ENCODE results near the gene ZNF600. TPM values are rescaled to one million over a fixed set of nuclear protein-coding genes. Genes with fewer than 3 reads are reported as not detected.

ZNF600 gene
- total and polyA plus RNA-seq, 2 of the 13 experiments (the other 11 are each of a cell fraction or from before 2014, with no cell fraction given): 15.0 to 16.4 TPM

DNA sequence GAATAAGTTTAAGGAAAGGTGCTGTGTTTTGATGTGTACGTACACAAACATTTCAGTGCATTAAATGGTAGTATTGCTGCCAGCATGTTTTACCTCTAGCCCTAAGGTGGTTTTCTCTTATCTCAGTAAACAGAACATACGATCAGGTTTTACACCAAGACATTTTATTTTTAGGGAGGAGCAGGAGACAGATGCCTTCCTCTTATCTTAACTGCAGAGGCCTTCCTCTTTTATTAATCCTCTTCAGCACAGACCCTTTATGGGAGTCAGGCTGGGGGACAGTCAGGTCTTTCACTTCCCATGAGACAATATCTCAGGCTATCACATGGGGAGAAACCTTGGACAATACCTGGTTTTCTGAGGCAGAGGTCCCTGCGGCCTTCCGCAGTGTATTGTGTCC lies 36.8 kb downstream of the ZNF600 start:
- Histone ChIP-seq H3K4me1 (ENCODE audit: insufficient read depth, low read length) (0 out of 2 replicates have a peak, but pooled peaks cover 9% of the 10 kb centered on the region), H3K9me3 (ENCODE audit: low read length) (peaks cover 11% of the 10 kb centered on the region), H4K20me1 (ENCODE audit: insufficient read depth, low read length) (no peaks in the 10 kb centered on the region), H3K27ac (ENCODE audit: extremely low read length, insufficient read depth, low read length) (no peak overlapping the region), H3K4me3 (replicated peaks in 1 of 3; ENCODE audit: insufficient read depth in 1 of 3, low read depth in 2 of 3, low read length in 3 of 3) (no peak overlapping the region), H3K36me3 (replicated peaks in 1 of 2; ENCODE audit: control insufficient read depth in 1 of 2, insufficient read depth in 2 of 2, low read length in 2 of 2) (no peaks in the 10 kb centered on the region), H3K9ac (ENCODE audit: insufficient read depth, low read depth, low read length) (no peak overlapping the region), H2AFZ (ENCODE audit: low read length) (no peak overlapping the region), H3K79me2 (ENCODE audit: insufficient read depth, low read length) (no peaks in the 10 kb centered on the region), H3K4me2 (ENCODE audit: low read depth, low read length) (no peak overlapping the region), H3K27me3 (ENCODE audit: control insufficient read depth in 1 of 2, insufficient read depth in 2 of 2, low read length in 2 of 2) (no peaks in the 10 kb centered on the region)
- ChIA-PET POLR2A (no interaction called here), CTCF (ENCODE audit: low intra/inter-chr PET ratio, low total read pairs) (no interaction called here)
- no peak for ATAC-seq
- in situ Hi-C loops (cut with HindIII; ENCODE audit: extremely low pct_ligation_motif_present, low pct_unique_long_range_greater_than_20kb): no loop called here
- FAIRE-seq: no peak
- WGBS (ENCODE audit: low lambda C conversion rate): 45% methylated on average over 4 of the region's 4 CpGs
- no peak for TF ChIP-seq KDM5A (IDR thresholded peaks at IDR 0.05; ENCODE audit: borderline replicate concordance, low read length)
- BruUV-seq (replicated peaks): no TSS peak
- DNase-seq (ENCODE audit: low spot score): no peak
- intact Hi-C loops (cut with micrococcal nuclease; ENCODE audit: unreplicated experiment): loop anchor here (10.0 kb wide), 1 partner anchor 425 kb away; no protein-coding TSS in a partner anchor

DNA sequence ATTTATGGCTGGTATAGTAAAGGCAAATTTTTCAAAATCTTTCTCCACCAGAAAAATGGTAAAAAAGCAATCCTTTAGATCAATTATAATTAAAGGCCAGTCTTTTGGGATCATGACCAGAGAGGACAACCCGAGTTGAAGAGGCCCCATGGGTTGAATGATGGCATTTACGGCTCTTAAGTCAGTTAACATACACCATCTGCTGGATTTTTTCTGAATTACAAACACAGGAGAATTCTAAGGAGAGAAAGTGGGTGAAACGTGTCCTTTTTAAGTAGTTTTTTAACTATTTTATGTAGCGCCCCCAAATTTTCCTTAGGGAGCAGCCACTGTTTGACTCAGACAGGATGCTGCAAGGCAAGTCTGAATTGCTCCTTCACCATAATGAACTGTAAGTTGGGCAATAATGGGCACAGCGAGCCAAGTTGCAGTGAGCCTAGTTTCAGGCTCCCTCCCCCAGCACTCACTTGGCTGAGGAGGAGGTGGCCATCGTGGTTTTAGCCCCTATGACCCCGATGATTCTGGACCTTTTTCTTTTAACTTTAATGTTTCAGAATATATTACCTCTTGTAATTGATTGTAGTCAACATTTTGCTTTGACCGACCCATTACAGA lies 38.1 kb downstream of the ZNF600 start:
- H3K4me2 ChIP-seq (ENCODE audit: low read depth, low read length): peak overlapping the region; percentile 65
- intact Hi-C loops (cut with micrococcal nuclease; ENCODE audit: unreplicated experiment) (loop anchor here (10.0 kb wide), 1 partner anchor 424 kb away; no protein-coding TSS in a partner anchor), in situ Hi-C loops (cut with HindIII; ENCODE audit: extremely low pct_ligation_motif_present, low pct_unique_long_range_greater_than_20kb) (no loop called here)
- TF ChIP-seq, protein P1, sequence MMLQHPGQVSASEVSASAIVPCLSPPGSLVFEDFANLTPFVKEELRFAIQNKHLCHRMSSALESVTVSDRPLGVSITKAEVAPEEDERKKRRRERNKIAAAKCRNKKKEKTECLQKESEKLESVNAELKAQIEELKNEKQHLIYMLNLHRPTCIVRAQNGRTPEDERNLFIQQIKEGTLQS (CRISPR knock-in tag; IDR thresholded peaks at IDR 0.05): no peak
- TF ChIP-seq U2AF1 (optimal IDR thresholded peaks at IDR 0.05; ENCODE audit: low read depth, low read length) (no peak), KLF12 (CRISPR knock-in tag; IDR thresholded peaks at IDR 0.05; ENCODE audit: borderline replicate concordance) (no peak), STAG1 (CRISPR knock-in tag; IDR thresholded peaks at IDR 0.05) (peak; percentile 55)
- TF ChIP-seq, protein P2, sequence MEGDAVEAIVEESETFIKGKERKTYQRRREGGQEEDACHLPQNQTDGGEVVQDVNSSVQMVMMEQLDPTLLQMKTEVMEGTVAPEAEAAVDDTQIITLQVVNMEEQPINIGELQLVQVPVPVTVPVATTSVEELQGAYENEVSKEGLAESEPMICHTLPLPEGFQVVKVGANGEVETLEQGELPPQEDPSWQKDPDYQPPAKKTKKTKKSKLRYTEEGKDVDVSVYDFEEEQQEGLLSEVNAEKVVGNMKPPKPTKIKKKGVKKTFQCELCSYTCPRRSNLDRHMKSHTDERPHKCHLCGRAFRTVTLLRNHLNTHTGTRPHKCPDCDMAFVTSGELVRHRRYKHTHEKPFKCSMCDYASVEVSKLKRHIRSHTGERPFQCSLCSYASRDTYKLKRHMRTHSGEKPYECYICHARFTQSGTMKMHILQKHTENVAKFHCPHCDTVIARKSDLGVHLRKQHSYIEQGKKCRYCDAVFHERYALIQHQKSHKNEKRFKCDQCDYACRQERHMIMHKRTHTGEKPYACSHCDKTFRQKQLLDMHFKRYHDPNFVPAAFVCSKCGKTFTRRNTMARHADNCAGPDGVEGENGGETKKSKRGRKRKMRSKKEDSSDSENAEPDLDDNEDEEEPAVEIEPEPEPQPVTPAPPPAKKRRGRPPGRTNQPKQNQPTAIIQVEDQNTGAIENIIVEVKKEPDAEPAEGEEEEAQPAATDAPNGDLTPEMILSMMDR (CRISPR knock-in tag; IDR thresholded peaks at IDR 0.05): peak; percentile 33
- no peaks in the 10 kb centered on the region for H4K20me1 ChIP-seq (ENCODE audit: insufficient read depth, low read length)
- no peaks in the 10 kb centered on the region for H3K36me3 ChIP-seq (replicated peaks in 1 of 2; ENCODE audit: control insufficient read depth in 1 of 2, insufficient read depth in 2 of 2, low read length in 2 of 2)
- peak overlapping the region in 2 of 3 experiments; percentile 21 to 40; a peak in 3 of 6 replicates for H3K4me3 ChIP-seq (replicated peaks in 1 of 3; ENCODE audit: insufficient read depth in 1 of 3, low read depth in 2 of 3, low read length in 3 of 3)
- ATAC-seq: no peak
- CTCF ChIA-PET (ENCODE audit: low intra/inter-chr PET ratio, low total read pairs): interaction anchor here (0.6 to 1.6 kb wide), 2 partner anchors 14 to 500 kb away, joined by 3 to 4 read pairs; partner anchors contain the start of gene ZNF611
- 12% methylated on average over 8 of the region's 8 CpGs for WGBS (ENCODE audit: low lambda C conversion rate)
- DNase-seq (ENCODE audit: low spot score): peak; percentile 35
- POLR2A ChIA-PET: no interaction called here
- no peak for FAIRE-seq
- H3K9me3 ChIP-seq (ENCODE audit: low read length): peaks cover 16% of the 10 kb centered on the region; the same call in 1 of the 2 replicates
- H3K27ac ChIP-seq (ENCODE audit: extremely low read length, insufficient read depth, low read length): no peak overlapping the region
- BruUV-seq (replicated peaks): no TSS peak
- H2AFZ ChIP-seq (ENCODE audit: low read length): no peak overlapping the region
- peaks cover 21% of the 10 kb centered on the region; the same call in 1 of the 2 replicates for H3K4me1 ChIP-seq (ENCODE audit: insufficient read depth, low read length)
- H3K79me2 ChIP-seq (ENCODE audit: insufficient read depth, low read length): no peaks in the 10 kb centered on the region
- no peaks in the 10 kb centered on the region for H3K27me3 ChIP-seq (ENCODE audit: control insufficient read depth in 1 of 2, insufficient read depth in 2 of 2, low read length in 2 of 2)
- H3K9ac ChIP-seq (ENCODE audit: insufficient read depth, low read depth, low read length): no peak overlapping the region

Measured in HepG2 (cell line).